HepG2 (cell line): ENCODE measurements around the gene SDR39U1. TPM values are rescaled to one million over a fixed set of nuclear protein-coding genes. Genes with fewer than 3 reads are reported as not detected.

Experiments
- CREB1 ChIP-seq, 2 experiments: fragments of 450-650 bp in 1 of 2; IDR thresholded peaks; 2 replicates each; pipeline ENCODE4 v1.6.1; 2016 to 2017; ENCODE audit warnings: control low read depth in 1 of 2, mild to moderate bottlenecking in 1 of 2, missing compliant biosample characterization in 1 of 2, missing genetic modification characterization in 1 of 2
- CREM ChIP-seq, 2 experiments: sonication (generic) in 1 of 2; formaldehyde crosslinking in 1 of 2; IDR thresholded peaks; 2 replicates each; pipeline versions ENCODE4 v1.4.0 to v1.6.1; 2016 to 2020; ENCODE audit warnings: antibody characterized with exemption in 1 of 2, mild to moderate bottlenecking in 1 of 2, missing genetic modification reagents in 1 of 2
- GFI1 ChIP-seq: sonication (generic); formaldehyde crosslinking; IDR thresholded peaks from 2 replicates; pipeline ENCODE4 v1.5.0; 2020; ENCODE audit warnings: missing genetic modification reagents, mild to moderate bottlenecking, borderline replicate concordance
- HHEX ChIP-seq: IDR thresholded peaks from 2 replicates; pipeline ENCODE4 v1.6.1; 2016; ENCODE audit warnings: control low read depth
- HNF4G ChIP-seq, 2 experiments: sonication (generic) in 1 of 2; formaldehyde crosslinking in 1 of 2; IDR thresholded peaks; 2 replicates each; pipeline versions ENCODE4 v1.4.0 to v1.6.1; 2011 to 2020; ENCODE audit warnings: borderline replicate concordance in 2 of 2, low read depth in 2 of 2, mild to moderate bottlenecking in 2 of 2, low read length in 1 of 2, missing genetic modification reagents in 1 of 2, moderate library complexity in 1 of 2
- IRF2 ChIP-seq: IDR thresholded peaks from 2 replicates; pipeline ENCODE4 v1.6.1; 2018; ENCODE audit warnings: missing genetic modification reagents, missing compliant biosample characterization
- PHB2 ChIP-seq: fragments of 450-650 bp; IDR thresholded peaks from 2 replicates; pipeline ENCODE4 v1.6.1; 2018; ENCODE audit not compliant: partially characterized antibody
- POLR2G ChIP-seq: fragments of 200-400 bp; formaldehyde crosslinking; IDR thresholded peaks from 2 replicates; pipeline ENCODE4 v1.6.1; 2018; ENCODE audit warnings: mild to moderate bottlenecking, low read depth, low read length, moderate library complexity
- SALL1 ChIP-seq: sonication (generic); formaldehyde crosslinking; IDR thresholded peaks from 2 replicates; pipeline ENCODE4 v1.8.0; 2022; ENCODE audit warnings: mild to moderate bottlenecking, missing genetic modification reagents
- SNAPC2 ChIP-seq: sonication (generic); formaldehyde crosslinking; IDR thresholded peaks from 2 replicates; pipeline ENCODE4 v1.8.1; 2022; ENCODE audit warnings: mild to moderate bottlenecking, missing genetic modification reagents
- ZBTB20 ChIP-seq: sonication (generic); formaldehyde crosslinking; IDR thresholded peaks from 2 replicates; pipeline ENCODE4 v1.8.1; 2023; ENCODE audit warnings: missing genetic modification reagents, low read depth, mild to moderate bottlenecking, borderline replicate concordance
- ZNF703 ChIP-seq: sonication (generic); formaldehyde crosslinking; IDR thresholded peaks from 2 replicates; pipeline ENCODE4 v1.5.1; 2020; ENCODE audit warnings: missing genetic modification reagents, mild to moderate bottlenecking, moderate library complexity, borderline replicate concordance
- polyA plus RNA-seq, 8 experiments: library from polyadenylated mRNA; depleted of rRNA in 3 of 8; stranded (reverse) in 7 of 8; unstranded in 1 of 8; fragments of >200 nt; fragmentation: Illumina TruSeq in 4 of 8; extraction: Trizol in 4 of 8; gene quantifications; 2 replicates each; pipeline versions ENCODE4 v1.2.1 to v1.2.3, GENCODE V29; 2011 to 2016; ENCODE audit warnings: low read depth in 4 of 8, missing spikeins in 1 of 8, mixed read lengths in 1 of 8; ENCODE audit not compliant: insufficient read depth in 1 of 8
- total RNA-seq, 5 experiments: library from RNA; depleted of rRNA; stranded (reverse); fragments of >200 nt; fragmentation: Illumina TruSeq; extraction: Trizol; gene quantifications; 2 replicates each; pipeline ENCODE4 v1.2.3, GENCODE V29; 2016; ENCODE audit warnings: low read depth in 1 of 5
- TF ChIP-seq, protein P1 (sequence below): sonication (generic); formaldehyde crosslinking; IDR thresholded peaks from 2 replicates; pipeline ENCODE4 v1.5.1; 2020; ENCODE audit warnings: mild to moderate bottlenecking, missing genetic modification reagents, moderate library complexity
- TF ChIP-seq, protein P2 (sequence below): sonication (generic); formaldehyde crosslinking; IDR thresholded peaks from 2 replicates; pipeline ENCODE4; 2020; ENCODE audit warnings: missing genetic modification reagents, mild to moderate bottlenecking, borderline replicate concordance
- TF ChIP-seq, protein P3 (sequence below): sonication (generic); formaldehyde crosslinking; IDR thresholded peaks from 2 replicates; pipeline ENCODE4 v1.8.1; 2023; ENCODE audit warnings: missing genetic modification reagents, inconsistent platforms, borderline replicate concordance

Gene SDR39U1
- total and polyA plus RNA-seq, 2 of the 13 experiments (the other 11 are each of a cell fraction or from before 2014, with no cell fraction given), result 34.4 to 129 TPM

DNA sequence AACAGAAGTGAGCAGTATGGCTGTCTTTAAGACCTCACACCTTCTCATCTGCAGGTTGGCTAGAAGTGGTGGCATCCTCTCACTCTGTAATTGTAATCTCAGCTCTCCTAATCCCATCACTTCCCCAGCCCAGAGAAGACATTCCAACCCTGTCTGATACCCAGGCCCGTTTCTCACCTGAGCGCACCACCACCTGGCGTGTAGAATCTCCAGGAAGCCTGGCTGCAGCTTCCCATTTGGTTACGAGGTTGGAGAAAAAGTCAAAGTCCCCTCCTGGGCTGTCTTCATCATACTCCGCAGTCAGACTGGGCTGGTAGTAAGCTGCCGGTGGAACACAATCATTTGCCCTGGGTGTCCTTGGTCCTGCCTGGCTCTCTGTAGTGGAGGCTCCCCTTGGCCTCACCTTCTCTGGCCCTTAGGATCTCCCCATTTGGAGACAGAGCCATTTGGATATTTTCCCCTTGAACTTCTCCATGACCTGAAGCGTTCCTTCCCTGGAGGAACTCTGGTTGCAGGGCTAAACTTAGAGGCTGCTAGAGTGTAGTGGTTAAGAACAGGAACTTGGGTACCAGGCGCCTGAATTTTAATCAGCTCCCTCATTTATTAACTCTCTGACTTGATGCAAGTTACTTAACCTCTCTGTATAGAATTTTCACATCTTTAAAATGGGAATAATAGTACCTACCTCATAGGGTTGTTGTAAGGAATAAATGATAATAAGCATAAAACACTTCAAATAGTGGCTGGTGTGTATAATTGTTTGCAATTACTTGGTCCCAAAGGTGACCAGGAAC is 1.8 kb downstream of the SDR39U1 start (continued):
- TF ChIP-seq, protein P1, sequence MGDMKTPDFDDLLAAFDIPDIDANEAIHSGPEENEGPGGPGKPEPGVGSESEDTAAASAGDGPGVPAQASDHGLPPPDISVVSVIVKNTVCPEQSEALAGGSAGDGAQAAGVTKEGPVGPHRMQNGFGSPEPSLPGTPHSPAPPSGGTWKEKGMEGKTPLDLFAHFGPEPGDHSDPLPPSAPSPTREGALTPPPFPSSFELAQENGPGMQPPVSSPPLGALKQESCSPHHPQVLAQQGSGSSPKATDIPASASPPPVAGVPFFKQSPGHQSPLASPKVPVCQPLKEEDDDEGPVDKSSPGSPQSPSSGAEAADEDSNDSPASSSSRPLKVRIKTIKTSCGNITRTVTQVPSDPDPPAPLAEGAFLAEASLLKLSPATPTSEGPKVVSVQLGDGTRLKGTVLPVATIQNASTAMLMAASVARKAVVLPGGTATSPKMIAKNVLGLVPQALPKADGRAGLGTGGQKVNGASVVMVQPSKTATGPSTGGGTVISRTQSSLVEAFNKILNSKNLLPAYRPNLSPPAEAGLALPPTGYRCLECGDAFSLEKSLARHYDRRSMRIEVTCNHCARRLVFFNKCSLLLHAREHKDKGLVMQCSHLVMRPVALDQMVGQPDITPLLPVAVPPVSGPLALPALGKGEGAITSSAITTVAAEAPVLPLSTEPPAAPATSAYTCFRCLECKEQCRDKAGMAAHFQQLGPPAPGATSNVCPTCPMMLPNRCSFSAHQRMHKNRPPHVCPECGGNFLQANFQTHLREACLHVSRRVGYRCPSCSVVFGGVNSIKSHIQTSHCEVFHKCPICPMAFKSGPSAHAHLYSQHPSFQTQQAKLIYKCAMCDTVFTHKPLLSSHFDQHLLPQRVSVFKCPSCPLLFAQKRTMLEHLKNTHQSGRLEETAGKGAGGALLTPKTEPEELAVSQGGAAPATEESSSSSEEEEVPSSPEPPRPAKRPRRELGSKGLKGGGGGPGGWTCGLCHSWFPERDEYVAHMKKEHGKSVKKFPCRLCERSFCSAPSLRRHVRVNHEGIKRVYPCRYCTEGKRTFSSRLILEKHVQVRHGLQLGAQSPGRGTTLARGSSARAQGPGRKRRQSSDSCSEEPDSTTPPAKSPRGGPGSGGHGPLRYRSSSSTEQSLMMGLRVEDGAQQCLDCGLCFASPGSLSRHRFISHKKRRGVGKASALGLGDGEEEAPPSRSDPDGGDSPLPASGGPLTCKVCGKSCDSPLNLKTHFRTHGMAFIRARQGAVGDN (CRISPR knock-in tag), result 0 out of 2 replicates have a peak, but pooled peaks have one; percentile 18
- TF ChIP-seq POLR2G (peak; percentile 7), CREB1 (IDR thresholded peaks at IDR 0.05) (no peak), CREB1 (CRISPR knock-in tag; IDR thresholded peaks at IDR 0.05) (no peak), SALL1 (CRISPR knock-in tag) (peak; percentile 48; the same call in 1 of the 2 replicates), SNAPC2 (CRISPR knock-in tag) (0 out of 2 replicates have a peak, but pooled peaks have one; percentile 69), GFI1 (CRISPR knock-in tag) (no peak), IRF2 (CRISPR knock-in tag) (no peak), HHEX (0 out of 2 replicates have a peak, but pooled peaks have one; percentile 23), ZBTB20 (0 out of 2 replicates have a peak, but pooled peaks have one; percentile 35), PHB2 (no peak), ZNF703 (CRISPR knock-in tag) (0 out of 2 replicates have a peak, but pooled peaks have one; percentile 23), HNF4G (IDR thresholded peaks at IDR 0.05; ENCODE audit: borderline replicate concordance, low read depth, low read length) (no peak), HNF4G (CRISPR knock-in tag; IDR thresholded peaks at IDR 0.05; ENCODE audit: borderline replicate concordance, low read depth) (no peak), CREM (IDR thresholded peaks at IDR 0.05) (no peak), CREM (CRISPR knock-in tag; IDR thresholded peaks at IDR 0.05) (0 out of 2 replicates have a peak, but pooled peaks have one; percentile 12)
- TF ChIP-seq, protein P2, sequence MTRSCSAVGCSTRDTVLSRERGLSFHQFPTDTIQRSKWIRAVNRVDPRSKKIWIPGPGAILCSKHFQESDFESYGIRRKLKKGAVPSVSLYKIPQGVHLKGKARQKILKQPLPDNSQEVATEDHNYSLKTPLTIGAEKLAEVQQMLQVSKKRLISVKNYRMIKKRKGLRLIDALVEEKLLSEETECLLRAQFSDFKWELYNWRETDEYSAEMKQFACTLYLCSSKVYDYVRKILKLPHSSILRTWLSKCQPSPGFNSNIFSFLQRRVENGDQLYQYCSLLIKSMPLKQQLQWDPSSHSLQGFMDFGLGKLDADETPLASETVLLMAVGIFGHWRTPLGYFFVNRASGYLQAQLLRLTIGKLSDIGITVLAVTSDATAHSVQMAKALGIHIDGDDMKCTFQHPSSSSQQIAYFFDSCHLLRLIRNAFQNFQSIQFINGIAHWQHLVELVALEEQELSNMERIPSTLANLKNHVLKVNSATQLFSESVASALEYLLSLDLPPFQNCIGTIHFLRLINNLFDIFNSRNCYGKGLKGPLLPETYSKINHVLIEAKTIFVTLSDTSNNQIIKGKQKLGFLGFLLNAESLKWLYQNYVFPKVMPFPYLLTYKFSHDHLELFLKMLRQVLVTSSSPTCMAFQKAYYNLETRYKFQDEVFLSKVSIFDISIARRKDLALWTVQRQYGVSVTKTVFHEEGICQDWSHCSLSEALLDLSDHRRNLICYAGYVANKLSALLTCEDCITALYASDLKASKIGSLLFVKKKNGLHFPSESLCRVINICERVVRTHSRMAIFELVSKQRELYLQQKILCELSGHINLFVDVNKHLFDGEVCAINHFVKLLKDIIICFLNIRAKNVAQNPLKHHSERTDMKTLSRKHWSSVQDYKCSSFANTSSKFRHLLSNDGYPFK (CRISPR knock-in tag), result no peak
- TF ChIP-seq, protein P3, sequence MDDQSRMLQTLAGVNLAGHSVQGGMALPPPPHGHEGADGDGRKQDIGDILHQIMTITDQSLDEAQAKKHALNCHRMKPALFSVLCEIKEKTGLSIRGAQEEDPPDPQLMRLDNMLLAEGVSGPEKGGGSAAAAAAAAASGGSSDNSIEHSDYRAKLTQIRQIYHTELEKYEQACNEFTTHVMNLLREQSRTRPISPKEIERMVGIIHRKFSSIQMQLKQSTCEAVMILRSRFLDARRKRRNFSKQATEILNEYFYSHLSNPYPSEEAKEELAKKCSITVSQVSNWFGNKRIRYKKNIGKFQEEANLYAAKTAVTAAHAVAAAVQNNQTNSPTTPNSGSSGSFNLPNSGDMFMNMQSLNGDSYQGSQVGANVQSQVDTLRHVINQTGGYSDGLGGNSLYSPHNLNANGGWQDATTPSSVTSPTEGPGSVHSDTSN, result no peak
